Suppressor macrophage treated with lipopolysaccharide for 4 hours (primary cell): ENCODE data around the gene RFX4.
"Not testable (repeated sequence)": the region's sequence is repeated elsewhere in the genome, so short reads cannot be mapped to it uniquely, and the experiment has no call there.

Experiments
- DNase-seq: peaks from one replicate; pipeline ENCODE4 v3.0.0-alpha.2; 2020

RFX4 gene

GRCh38 chr12:106692896-106693820 lies 110.4 kb downstream of the RFX4 start:
- no peak for DNase-seq

GRCh38 chr12:106696071-106696470 lies 113.3 kb downstream of the RFX4 start:
- no peak for DNase-seq

- DNase-seq = no peak
Measured at GRCh38 chr12:106696681-106697417, 114.0 kb downstream of the RFX4 start.

GRCh38 chr12:106704081-106704480 lies 121.3 kb downstream of the RFX4 start:
- DNase-seq = no peak

GRCh38 chr12:106705971-106706370 lies 123.2 kb downstream of the RFX4 start:
- DNase-seq = no peak

- DNase-seq = no peak
Measured at GRCh38 chr12:106709068-106709511, 126.3 kb downstream of the RFX4 start.

GRCh38 chr12:106710143-106710893 lies 127.5 kb downstream of the RFX4 start:
- no peak for DNase-seq

GRCh38 chr12:106711316-106711715 lies 128.5 kb downstream of the RFX4 start:
- no peak for DNase-seq

GRCh38 chr12:106712768-106713167 lies 130.0 kb downstream of the RFX4 start:
- DNase-seq = no peak

GRCh38 chr12:106714926-106715325 lies 132.1 kb downstream of the RFX4 start:
- DNase-seq = no peak

- DNase-seq = no peak
Measured at GRCh38 chr12:106715582-106715981, 132.8 kb downstream of the RFX4 start.

GRCh38 chr12:106717673-106718072 lies 134.9 kb downstream of the RFX4 start:
- no peak for DNase-seq

GRCh38 chr12:106719879-106720278 lies 137.1 kb downstream of the RFX4 start:
- DNase-seq = no peak

GRCh38 chr12:106720696-106721095 lies 137.9 kb downstream of the RFX4 start:
- DNase-seq = no peak

GRCh38 chr12:106721915-106722314 lies 139.1 kb downstream of the RFX4 start:
- no peak for DNase-seq

- no peak for DNase-seq
Measured at GRCh38 chr12:106722837-106723236, 140.0 kb downstream of the RFX4 start.

GRCh38 chr12:106723416-106723815 lies 140.6 kb downstream of the RFX4 start:
- no peak for DNase-seq

- DNase-seq = no peak
Measured at GRCh38 chr12:106724116-106724515, 141.3 kb downstream of the RFX4 start.

- DNase-seq = no peak
Measured at GRCh38 chr12:106724934-106725333, 142.1 kb downstream of the RFX4 start.

GRCh38 chr12:106726603-106727202 lies 143.9 kb downstream of the RFX4 start:
- not testable (repeated sequence) for DNase-seq

- DNase-seq = no peak
Measured at GRCh38 chr12:106729611-106730010, 146.8 kb downstream of the RFX4 start.

- DNase-seq = no peak
Measured at GRCh38 chr12:106732890-106733289, 150.1 kb downstream of the RFX4 start.

GRCh38 chr12:106733660-106734059 lies 150.9 kb downstream of the RFX4 start:
- no peak for DNase-seq
